Hindlimb muscle (tissue), 1 donor: Measurements from ENCODE around the gene LCN2. TPM values are rescaled to one million over a fixed set of nuclear protein-coding genes. Genes with fewer than 3 reads are reported as not detected.
"Not testable (repeated sequence)": the region's sequence is repeated elsewhere in the genome, so short reads cannot be mapped to it uniquely, and the experiment has no call there.

ENCODE experiments used
- DNase-seq: peaks from one replicate; pipeline ENCODE4 v3.0.0-alpha.2; 2013
- polyA plus RNA-seq: library from polyadenylated mRNA; unstranded; fragments of 120-200 nt; gene quantifications from one replicate; pipeline ENCODE4 v1.2.1, GENCODE V29; 2013; ENCODE audit not compliant: insufficient read length

Gene LCN2
- polyA plus RNA-seq, 1 donor: 1.1 TPM

DNA sequence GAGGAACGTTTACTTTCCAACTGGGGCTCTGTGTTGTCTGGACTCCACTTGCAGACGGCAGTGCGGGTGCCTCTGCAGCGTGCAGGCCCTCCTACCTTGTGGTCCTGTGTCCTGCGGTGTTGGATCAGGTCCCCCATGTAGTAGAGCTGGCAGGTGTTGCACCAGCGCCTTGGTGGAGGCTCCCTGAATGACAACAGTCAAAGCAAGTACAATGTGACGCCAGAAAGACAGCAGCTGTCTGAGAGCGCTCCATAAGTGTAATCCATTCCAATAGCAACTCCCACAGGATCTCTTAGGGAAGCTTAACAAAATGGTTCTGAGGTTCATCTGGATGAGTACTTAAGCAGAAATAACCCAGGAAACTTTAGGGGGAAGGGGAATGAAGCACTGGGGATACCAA is 20.7 kb downstream of the LCN2 start:
- no peak for DNase-seq

DNA sequence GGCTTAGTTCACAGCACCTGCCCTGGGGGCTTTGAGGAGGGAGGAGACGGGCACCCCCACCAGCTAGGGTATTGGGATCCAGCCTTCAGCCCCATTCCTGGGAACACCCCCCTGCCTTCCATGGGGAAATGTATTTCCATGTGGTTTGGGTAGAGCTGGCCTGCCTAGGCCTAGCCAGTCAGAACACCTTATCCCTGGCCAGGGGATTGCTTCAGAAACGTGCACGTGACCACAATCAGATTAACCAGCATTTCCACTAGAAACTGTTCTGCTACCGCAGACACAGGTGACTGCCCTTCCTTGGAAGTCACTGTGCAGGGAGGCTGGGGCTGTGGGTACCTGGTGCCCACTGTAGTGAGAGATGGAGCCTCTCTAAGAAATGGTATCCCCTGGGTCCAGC is 24.8 kb downstream of the LCN2 start:
- DNase-seq: no peak

DNA sequence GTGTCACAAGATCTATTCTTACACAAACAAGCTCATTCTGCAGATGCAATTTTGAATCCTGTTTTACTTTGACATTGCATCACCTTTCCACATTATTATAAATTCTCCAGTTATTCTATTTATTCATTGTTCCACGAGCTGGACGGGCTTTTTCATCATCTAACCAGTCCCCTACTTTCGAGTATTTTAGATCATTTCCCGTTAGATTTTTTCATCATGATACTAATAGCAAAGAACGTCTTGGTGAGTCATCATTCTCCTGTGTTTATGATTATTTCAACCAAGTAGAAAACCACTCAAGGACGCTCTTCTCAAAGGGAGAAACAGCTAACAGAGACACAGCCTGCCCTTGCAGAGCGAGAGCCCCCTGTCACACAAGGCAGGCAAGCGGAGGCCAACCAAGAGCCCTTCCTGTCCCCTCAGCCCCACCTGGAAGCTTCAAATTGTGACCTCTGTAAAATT is 25.9 kb downstream of the LCN2 start:
- DNase-seq: no peak

DNA sequence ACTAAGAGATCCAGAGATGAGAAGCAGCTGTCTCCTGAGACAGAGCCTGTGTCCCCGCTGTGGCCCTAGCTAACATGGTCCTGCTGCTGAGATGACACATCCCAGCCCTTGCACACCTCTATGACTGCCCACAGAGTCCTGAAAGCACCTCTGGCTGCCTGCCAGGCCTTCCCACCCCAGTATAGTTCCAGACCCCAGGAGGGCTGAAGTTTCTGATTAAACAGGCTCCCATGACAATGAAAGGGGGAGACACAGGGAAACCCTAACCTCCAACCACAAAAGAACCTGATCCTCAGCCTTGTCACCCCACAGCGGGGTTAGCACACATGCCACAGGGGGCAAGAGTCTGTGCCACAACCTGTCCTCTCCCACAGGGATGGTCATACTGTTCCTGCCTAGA is 26.5 kb downstream of the LCN2 start:
- no peak for DNase-seq

DNA sequence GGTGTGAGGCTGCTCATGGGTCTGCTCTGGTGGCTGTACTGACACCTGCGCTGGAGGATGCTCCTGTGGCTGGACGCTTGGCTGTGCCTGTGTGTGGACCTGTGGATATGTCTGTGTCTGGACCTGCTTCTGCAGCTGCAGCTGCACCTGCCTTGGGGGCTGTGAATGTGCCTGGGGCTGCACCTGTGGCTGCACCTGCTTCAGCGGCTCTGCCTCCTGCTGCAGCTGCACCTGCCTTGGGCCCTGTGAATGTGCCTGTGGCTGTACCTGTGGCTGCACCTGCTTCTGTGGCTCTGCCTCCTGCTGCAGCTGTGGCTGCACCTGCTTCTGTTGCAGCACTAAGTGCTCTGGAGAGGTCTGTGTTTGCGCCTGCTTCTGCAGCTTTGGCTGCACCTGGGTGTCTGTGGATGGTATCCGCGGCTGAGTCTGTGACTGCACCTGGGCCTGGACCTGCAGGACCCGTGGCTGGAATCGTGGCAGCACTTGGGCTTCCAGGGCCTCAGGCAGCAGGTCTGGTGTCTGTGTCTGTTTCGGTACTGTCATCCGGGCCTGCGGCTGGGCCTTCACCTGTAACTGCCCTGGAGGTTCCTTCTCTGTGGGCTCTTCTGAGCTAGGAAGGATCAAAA is 29.7 kb downstream of the LCN2 start:
- no peak for DNase-seq

DNA sequence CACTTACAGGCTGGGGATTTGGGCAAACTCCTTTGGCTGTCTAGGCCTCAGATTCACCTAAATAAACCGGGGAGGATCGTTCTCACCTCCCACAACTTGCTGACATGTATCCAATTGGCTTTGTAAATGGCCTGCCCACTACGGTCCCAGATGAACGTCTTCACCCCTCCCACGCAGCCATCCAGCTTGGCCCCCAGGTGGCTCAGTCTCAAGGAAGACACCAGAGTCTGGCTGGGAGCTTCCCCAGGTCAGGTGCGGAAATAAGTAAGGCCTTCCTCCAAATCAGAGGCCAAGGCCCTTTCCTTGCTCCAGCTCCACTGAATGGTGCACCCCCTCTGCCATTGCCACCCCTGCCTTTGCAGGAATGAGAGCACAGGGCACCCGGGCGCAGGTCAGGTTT is 30.7 kb downstream of the LCN2 start:
- no peak for DNase-seq

DNA sequence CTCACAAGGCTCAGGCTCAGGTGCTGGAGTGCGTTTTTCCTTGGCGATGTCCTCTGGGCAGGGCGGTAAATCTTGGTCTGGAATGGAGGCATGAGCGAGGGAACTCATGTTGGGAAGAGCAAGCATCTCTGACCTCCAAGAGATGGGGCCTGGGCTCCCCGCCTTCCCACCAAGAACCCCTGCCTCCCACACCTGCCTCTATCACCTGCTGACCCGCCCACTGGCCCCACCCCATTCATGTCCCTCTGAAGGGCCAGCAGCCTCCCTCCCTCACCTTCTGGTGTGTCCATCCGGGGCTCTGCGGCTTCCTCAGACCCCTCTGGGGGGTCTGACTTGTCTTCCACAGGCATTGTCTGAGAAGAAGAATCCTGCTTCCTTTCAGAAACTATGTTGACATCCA is 31.2 kb downstream of the LCN2 start:
- no peak for DNase-seq

DNA sequence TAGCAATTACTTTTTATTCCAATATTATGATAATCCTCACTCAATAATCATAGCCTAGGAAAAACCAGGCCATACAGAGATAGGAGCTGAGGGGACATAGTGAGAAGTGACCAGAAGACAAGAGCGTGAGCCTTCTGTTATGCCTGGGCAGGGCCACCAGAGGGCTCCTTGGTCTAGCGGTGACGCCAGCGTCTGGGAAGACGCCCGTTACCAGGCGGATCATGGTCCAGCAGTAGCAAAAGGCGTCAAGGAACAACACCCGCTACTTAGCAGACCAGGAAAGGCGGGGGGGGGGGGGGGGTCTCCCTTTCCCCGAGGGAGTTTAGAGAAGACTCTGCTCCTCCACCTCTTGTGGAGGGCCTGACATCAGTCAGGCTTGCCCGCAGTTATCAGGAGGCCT is 32.2 kb downstream of the LCN2 start:
- not testable (repeated sequence) for DNase-seq

DNA sequence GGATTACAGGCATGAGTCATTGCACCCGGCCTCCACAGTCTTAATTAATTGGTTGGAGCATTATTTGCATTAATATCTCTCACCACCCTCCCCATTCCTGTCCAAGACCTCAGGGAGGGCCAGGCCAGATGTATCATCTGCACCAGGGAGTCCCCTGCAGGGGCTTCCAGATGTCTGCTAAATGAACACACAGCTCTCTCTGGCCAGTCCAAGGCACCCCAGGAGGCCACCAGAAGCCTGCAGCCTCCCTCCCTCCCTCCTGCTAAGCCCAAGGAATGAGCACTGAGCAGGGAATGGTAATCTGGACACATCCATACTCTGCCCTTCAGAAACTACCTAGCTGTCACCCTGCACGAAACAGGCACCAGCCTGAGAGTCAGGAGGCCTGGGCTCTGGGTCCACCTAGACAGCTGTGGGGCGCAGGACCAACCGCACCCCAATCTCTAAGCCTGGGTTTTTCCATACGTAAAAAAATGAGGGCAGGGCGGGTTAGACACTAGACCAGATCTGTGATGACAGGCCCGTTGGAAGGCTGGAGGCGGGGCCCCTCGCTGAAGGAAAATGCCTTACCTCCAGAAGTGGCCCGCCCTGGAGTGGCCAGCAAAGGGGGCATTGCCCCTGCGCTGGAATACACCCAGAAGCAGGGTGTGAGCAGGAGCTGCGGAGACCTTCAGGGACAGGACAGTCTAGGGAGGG is 33.8 kb downstream of the LCN2 start:
- no peak for DNase-seq

DNA sequence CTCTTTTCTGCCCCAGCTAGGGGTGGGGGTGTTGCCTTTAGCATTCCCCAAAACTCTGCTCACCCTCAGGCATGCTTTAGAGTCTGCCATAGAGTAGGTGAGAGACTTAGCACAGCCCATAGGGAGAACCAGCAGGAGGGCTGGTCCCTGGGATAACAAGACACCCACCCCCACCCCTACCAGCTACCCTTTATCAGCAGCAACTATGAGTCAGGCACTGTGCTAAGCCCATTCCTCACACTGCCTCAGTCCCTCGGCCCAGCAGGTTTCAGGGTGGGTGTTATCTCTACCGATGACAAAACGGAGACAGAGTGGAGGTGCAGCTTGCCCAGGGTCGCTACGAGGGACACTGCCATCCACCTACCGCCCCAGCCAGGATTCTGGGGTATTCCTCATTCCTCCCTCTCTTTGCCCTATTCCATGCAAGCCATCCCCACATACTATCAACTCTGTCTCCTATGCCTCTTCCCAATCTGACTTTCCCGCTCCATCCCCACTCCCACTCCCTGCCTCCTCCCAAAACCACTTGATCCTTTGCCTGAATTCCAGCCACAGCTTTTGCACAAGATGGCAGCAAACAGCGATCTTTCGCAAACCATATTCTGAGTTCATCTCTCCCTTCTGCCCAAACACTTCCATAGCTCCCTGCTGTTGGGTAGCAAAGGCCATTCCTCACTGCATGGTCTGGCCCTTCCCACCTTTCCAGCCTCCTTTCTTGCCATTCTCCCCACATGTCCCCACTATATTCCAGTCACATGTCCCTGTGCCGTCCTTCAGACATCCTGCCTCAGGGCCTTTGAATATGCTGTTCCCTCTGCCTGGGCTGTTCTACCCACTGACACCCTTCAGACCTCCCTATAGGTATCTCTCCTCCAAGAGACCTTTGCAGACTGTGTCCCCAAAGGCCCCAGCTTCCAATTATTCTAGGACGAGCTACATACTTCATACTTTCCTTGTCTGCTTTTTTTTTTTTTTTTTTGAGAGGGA is 37.0 kb downstream of the LCN2 start:
- DNase-seq: no peak

DNA sequence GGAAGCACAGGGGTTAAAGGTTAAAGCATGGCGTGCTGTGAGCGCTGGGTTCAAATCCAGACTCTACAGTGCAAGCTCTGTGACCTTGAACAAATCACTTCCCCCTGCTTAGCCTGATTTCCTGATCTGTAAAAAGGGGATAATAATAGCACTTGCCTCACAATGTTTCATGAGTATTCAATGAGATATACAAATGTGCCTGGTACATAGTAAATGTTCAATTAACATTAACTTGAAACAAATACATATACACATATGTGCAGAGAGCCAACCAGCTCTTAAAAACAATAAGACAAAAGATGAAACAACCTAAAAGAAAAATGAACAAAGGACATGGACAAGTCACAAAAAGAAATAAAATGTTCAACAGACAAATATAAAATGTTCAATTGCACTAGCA is 38.1 kb downstream of the LCN2 start:
- no peak for DNase-seq

DNA sequence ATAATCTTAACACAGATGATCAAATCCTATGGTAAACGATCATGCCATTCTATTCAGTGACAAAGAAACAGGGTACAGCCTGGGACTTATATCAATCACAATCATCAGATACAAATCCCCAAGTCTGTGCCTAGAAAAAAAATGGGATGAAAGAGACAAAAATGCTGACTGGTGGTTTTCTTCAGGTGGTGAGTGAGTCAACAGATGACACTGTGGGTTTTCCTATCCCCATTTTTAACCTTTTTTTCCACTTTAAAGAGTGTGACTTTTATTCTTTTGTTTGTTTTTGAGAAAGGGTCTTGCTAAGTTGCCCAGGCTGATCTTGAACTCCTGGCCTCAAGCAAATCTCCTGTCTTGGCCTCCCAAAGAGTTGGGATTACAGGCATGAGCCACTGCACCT is 39.0 kb downstream of the LCN2 start:
- no peak for DNase-seq

DNA sequence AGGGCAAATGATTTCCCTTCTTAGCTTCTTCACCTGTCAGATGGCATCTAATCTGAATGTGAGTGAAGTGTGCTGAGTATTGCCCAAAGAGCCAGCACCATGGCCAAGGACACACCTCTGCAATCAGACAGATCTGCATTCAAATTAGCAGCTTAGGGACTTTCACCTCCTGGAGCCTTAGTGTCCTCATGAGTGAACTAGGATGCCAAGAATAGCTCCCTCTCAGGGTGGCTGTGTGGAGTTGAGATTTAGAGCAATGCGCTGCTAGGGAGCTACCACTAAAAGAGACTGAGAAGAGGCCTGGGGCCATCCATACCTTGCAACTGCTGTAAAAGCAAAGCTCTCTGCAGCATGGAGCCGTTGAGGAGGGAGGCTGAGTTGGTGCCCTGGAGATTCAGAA is 40.8 kb downstream of the LCN2 start:
- no peak for DNase-seq

DNA sequence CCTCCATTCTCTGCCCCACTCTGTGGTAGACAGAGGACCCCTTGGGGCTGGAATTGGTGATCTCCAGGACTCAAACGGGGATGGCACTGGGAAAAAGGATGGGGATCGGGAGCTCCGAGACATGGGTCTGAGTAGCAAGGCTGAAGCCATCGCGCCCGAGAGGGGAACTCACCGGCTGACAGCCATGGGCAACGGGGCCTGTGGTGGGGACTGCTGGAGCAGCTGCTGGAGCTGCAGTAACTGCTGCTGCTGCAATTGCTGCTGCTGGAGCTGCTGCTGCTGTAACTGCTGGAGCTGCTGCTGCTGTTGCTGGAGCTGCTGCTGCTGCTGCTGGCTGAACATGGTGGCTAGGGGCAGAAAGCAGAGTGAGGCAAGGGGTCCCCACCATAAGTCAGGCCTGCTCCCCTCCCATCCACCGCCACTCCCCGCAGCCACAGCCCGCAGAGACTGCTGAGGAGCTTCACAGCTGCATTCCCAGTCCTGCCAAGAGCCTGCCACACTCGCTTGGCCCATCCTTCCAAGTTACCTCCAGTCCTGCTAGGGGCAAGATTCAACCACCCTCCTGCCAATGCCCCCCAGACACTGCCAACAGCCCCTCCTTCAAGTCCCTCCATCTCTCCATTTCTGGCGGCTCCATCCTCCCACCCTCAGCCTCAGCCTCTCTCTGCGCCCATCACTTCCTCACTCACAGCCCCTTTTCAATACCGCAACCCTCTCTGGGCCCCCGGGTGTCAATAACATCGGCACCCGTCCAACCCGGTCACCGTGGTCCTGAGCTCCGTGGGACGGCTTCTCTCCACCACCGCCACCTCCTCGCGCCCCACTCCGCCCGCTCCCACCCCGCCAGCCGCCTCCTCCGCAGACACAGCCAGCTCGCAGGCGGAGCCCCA is 41.5 kb downstream of the LCN2 start:
- DNase-seq: no peak

DNA sequence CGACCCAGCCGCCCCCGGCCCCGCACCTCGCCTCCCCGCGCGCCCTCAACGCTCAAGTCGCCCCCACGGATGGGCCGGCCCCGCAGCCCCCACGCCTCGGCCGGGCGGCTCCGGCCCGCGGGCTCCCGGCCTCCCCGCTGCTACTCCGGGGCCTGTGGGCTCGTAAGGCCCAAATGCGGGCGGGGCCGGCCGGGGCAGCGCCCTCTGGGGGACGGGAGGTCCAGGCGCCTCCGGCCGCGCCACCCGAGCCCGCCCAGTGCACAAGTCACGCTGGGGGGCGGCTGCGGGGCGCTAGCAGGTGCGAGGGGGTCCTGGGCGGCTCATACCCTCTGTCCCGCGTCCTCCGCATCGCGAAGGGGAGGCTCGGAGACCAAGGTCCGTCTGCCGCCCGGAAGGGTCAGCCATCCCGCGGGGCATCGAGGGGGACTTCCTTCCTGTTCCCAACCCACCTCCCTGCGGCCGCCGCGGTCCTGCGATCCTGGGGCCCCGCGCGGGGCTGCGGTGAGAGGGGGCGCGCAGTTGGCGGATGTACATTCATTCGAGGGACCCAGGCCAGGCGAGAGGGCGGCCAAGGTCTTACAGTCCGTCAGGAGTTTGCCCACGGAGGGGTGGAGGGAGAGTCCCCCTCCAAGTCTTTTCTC is 42.3 kb downstream of the LCN2 start, which contains the start of gene CIZ1:
CIZ1 (minus strand) TSS at position 167 of the 641 bp plus-strand sequence. CDS start 715 bp downstream, outside the sequence.
- DNase-seq: peak; percentile 85

DNA sequence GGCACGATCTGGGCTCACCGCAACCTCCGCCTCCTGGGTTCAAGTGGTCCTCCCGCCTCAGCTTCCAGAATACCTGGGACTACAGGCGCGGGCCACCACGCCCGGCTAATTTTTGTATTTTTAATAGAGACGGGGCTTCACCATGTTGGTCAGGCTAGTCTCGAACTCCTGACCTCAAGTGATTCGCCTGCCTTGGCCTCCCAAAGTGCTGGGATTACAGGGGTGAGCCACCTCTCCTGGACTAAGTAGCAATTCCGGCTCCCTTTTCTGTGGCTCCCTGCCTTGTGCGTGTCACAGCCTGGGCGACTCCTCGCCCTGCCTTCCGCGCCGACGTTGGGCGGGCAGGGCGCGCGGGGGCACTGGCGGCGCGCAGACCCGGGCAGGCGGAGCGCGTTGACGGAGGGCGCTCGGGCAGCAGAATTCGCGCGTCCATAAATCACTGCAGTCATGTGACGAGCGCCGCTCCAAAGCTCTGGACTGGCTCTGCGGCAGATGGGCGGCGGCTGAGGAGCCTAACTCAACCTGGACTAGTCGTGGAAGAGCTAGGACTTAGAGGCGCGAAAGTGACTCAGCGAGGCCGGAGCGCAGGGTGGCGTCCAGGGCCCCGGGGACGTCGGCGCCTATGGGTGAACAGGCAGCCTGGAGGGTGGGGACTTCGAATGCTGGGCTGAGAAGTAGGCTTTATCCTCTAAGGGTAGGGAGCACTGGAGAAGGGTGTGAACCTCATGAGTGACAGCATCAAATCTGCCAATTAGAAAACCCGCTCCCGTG is 43.5 kb downstream of the LCN2 start:
- peak; percentile 62 for DNase-seq

DNA sequence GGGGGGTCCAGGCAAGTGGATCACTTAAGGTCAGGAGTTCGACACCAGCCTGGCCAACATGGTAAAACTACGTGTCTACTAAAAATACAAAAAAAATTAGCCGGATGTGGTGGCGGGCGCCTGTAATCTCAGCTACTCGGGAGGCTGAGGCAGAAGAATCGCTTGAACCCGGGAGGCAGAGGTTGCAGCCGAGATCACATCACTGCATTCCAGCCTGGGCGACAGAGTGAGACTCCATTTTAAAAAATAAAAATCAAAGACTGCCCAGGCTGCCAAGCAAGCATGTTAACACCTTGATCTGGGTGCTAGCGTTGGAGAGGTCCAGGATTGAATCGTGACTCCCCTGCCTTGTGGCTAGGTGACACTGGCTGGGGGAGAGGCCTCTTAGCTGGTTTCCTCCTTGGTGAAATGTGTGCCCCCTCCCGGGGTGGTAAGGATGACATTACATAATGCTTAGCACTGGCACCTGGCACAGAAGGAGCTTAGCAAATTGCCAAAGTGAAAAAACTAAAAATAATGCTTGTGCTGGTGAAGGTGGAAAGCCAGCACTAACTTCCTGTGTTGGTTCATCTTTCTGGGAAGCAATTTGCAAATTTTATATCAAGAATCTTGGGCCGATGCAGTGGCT is 44.3 kb downstream of the LCN2 start:
- DNase-seq: no peak

DNA sequence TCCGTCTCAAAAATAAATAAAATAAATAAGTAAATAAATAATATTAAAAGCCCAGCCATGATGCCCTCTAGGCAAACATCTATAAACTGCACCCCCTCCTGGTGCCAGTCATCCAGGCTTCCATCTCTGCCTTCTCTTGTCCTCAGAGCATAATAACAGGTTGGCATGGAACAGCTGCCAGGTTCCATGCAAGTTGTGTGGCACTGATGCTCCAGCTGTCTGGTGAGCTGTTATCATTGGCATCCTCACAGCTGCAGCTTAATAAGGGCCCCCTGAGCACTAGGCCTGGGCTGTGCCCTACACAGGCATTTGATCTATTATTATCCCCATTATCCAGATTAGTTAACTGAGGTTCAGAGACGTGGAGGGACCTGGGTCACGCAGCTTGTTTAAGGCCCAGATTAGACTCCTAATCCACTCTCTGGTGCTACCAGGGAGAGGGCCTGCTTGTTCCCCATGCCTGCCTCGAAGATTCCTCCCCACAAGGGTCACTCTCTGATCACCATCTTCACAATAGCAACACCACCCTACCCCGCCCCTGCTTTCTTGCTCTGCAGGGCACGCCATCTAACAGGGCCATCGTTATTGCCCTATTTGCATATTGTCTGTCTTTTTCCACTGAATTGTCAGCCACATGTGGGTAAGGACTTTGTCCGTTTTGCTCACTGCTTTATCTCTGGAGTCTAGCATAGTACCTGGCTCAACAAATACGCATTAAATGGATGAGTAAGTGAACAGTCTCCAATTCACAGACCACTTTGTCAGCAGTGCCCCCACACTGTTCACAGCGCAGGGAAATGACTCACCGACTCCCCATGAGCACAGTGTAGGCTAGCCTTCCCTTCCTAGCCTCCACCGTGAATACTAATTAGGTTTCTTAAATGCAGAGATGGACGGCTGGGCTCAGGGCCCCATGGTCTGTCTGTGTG is 52.5 kb downstream of the LCN2 start:
- no peak for DNase-seq

DNA sequence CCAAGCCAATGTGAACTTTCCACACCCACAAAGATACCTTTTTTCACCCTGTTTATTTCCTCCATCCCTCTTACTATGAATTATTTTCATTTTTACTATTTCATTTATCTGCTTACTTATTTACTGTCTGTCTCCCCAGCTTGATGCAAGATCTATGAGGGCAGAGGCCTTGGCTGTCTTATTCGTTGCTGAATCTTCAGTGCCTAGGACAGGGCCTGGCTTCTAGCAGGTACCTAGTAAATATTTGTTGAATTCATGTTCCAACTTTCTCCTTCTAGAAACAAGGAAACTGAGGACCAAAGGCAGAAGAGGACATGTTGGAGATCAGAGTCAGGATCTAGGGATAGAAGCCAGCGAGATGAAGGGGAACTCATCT is 53.4 kb downstream of the LCN2 start:
- no peak for DNase-seq
